Stimulated activated CD4-positive, alpha-beta T cell treated with anti-CD3 and anti-CD28 coated beads, TNF-alpha, amount 100 ng/mL, for 4 hours (primary cell): ENCODE data around the gene LRRTM3.

ENCODE experiments used
- DNase-seq, 3 experiments: peaks; one replicate each; pipeline ENCODE4 v3.0.0-alpha.2; 2020; ENCODE audit warnings: low read depth in 3 of 3

Gene LRRTM3

DNA sequence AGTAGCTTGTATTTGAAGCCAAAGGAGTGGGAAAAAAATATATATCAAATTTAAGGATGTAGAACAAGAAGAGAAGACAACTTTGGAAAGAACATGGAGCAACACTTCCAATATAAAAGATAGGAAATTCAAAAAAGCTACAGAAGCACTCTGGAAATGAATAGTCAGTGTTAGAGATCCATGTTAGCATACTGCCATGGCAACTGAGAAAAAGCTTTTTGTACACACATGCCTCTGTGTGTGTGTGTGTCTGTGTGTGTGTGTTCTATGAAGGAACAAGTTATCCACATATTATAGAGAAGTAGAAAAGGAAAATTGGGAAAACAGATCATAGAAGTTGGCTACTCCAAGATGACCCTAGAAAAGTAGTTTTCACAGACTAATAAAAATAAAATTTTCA, 96.3 kb downstream of the LRRTM3 start:
- DNase-seq = no peak

DNA sequence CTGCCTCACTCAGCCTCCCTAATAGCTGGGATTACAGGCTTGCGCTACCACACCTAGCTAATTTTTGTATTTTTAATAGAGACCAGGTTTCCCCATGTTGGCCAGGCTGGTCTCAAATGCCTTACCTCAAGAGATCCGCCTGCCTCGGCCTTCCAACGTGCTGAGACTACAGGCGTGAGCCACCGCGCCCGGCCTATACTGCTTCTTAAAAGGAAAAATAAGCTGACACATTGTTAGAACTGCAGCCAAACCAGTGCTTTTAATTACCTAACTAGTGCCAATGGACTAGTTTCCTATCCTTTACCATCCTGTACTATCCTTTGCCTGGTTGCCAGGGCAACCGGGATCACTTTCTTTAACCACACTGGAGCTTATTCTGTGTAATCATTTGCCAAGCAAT, 108.0 kb downstream of the LRRTM3 start:
- DNase-seq = no peak

DNA sequence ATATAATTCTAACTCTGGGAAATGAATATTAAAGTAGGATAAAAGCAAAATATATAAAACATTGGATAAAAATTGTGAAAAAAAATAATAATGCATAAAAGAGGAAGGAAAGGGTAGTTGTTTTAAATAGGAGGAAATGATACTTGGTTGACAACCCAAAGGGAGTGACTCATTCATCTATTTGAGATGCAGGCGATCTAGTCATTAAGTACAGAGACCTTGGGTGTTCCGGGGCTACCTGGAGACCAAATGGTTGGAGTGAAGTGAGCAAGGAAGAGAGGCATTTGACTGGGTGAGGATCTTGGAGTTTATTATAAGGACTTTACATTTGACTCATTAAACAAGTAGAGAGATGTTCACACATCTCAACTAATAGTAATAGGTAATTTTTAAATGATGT, 111.0 kb downstream of the LRRTM3 start:
- DNase-seq = no peak

DNA sequence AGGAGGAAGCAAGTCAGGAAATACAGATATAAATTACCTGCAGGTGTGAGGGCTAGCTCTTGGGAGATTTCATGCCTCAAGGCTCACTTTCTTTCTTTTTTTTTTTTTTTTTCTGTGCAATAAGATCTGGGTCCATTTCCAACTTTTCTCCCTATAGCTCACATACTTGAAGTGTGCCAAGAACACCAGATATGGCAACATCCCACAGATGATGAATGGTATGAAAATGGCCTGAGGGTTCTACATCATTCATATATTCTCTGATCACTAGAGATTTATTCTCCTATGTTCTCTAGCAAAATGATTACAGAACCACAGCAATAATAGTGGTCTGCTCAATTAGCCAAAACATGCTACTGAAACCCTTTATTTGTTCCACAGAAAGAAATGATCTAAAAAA, 117.2 kb downstream of the LRRTM3 start:
- DNase-seq = no peak

DNA sequence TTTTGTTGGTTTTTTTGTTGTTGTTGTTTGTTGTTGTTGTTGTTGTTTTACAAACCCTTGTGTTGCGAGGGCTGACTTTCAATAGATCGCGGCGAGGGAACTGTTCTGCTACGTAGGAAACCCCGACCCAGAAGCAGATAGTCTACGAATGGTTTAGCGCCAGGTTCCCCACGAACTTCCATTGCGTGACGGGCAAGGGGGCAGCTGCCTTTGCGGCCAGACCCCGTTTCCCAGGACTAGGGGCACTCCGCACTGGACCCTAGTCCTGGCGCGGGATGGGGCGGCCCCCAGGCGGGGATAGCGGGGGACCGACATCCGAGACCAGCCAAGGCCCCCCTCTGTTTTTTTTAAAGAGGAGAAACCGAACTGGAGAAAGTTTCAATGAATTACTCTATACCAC, 119.6 kb downstream of the LRRTM3 start:
- DNase-seq = no peak

DNA sequence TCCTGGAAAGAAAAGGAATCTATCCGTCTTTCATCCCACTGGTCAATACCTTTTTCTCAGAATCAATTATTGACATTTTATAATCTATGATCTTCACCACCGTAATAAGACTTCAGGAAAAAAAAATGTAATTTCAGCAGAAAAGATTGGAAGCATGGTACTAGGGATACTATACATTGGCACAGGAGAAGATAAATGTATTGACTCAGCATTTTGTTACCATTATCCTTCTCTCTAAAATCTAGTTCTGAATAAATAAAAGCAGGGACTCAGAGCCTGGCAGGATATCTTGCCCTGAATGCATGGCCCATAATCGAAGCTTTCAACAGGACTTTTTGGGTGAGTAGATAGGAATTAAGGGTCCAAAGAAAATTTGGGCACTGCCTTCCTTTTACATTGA, 120.7 kb downstream of the LRRTM3 start:
- no peak for DNase-seq

DNA sequence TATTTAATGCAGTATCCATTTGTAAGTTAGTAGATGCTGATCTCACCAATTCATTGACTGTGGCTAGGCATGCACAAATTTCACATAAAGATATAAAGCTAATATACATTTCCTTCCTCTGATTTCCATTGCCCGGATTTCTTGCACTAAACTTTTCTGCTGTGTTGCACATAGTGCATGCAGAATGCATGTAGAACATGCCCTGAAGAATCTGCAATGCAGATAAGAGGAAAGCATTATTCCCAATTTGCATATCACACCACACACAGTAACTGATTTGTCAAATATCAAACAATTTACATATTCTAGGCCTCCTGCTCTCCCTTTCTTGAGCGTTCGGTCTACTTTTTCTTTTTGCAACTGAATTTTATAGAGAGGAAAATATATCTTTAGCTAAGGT, 124.2 kb downstream of the LRRTM3 start:
- no peak for DNase-seq

DNA sequence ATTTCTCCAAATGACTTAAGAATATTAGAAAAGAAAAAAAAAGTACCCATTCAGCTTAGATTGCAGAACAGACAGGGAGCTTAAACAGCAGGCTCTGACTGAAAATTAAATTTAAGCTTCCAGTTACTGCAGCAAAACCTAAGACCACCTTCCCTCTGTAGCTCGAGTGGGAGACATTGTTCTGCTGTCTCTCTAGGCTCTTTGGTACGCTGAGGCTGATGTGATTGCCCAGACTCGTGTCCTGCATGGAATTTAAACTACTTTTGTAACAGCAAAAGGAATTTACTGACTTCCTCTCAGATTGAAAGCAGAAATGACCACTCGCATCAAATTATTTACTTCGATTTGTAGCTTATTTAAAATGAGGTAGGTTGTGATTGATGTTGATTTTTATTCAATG, 124.6 kb downstream of the LRRTM3 start:
- DNase-seq = no peak

DNA sequence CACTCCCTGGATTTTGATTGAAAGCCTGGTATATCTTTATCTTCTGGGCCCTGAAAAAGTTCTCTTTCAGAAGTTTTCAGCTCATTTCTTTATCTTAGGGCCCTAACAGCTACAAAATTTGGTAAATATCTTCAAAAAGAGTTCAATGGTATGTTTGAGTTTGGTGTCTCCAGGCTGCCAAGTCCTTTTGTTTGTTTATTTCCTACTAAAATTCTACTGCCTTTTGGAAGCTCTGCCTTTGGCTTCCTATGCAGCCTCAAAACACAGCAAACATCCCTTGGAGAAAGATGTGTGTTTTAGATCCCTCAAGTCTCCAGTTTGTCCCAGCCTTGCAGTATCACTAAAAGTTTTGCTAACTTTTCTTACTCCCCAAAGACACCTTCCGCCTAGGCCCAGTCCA, 146.8 kb downstream of the LRRTM3 start:
- DNase-seq = no peak

DNA sequence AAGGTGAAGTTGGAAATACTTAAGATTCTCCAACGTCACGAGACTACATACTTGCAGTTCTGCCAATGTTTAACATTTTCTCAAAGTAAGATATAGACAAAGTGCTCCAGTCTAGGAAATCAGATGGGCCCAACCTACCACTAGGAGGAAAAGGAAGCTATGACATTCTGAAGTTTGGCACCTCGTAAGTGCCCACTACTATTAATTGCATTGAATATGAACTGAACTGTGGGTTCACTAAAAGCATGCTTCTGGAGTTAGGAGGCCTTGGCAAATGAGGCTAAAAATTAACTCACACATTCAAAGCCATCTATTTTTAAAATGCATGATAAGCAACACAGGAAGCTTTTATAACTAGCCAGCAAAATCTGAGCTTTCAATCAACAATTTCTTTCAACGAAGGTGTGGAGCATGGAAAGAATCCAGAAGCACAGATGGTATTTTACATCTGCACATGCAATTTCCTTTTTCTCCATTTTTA, 149.7 kb downstream of the LRRTM3 start:
- no peak for DNase-seq

DNA sequence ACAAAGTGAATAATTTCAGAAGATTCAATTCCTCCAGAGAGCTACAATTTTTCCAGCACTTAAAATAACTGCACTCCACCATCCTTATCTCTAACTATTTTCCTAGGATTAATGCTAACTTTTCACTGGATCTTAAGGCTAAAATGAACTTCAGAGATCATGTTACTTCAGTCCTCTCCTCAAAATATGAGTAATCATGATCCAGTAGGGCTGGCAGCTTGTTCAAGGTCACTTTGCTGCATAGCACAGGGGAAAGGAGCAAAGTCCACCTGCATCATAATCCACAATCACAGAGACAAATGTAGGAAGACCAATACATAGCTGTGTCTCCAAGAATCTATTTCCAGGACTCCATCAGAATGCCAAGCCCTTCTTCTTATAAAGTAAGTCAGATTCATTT, 150.3 kb downstream of the LRRTM3 start:
- DNase-seq = no peak

DNA sequence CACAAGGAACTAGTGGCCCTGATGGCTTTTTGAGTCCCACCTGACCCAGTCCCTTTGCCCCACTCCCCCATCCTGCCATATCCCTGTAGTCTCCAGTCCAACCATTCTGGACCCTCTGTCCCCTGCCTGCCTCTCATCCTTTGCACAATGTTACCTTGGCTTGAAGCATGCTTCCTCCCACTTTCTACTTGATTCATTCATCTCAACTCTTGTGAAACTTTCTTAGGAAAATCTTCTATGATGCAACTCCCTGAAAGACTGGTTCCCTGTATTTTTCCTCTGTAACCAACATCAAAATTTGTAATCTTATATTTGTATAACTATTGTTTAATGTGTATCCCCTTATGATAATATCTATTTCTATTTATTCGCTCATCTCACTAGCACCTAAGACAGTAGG, 151.5 kb downstream of the LRRTM3 start:
- DNase-seq = no peak

DNA sequence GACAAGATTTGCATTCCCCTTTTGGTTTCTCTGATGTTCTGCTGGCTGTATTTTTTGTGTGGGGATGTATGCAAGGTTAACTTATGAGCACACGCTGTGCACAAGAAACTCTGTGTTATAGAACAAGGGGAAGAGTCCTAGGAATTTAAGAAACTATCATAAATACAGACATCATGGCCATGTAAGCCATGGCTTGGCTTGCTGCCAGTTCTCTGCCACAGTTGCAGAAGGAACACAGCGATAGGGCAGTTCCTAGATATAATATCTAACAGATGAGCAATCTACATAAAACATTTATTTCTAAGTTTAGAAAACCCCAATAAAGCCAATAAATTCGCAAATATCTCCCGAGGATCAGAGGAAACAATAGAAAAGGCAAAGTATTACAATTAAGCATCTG, 153.3 kb downstream of the LRRTM3 start:
- DNase-seq = no peak

DNA sequence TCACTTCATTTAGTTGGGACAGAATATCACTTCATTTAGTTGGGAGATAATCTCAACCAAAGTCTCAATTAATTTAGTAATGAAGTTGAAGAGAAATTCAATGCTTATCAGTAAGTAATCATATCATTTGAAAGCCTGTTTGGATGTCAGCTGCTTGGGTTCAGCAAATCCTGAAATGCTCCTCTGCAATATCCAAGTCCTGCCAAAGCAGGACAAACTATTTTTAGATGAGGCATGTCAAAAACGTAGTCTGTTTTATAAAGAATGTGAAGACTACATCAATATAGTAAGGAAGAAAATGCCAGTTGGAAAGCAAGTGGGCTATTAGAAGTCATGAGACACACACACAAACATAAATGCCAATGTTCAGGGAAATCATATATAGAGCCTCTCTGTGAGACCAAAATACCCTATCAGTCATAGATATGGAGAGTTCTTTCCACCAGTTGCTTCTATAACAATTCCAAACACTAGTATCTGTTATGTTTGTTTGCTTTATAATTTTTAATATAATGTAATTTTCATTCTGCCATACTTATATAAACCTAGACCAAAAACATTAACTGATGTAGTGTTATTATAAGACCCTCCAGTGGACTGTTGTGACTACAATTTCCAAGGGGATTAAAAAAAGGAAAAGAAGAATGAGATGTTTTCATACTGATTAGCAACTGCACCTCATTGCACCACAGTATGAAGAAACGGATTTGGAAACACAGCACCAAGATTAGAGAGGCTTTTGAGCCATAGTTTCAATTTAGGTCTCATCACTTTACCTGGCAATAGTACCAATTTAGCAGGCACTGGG, 160.7 kb downstream of the LRRTM3 start:
- DNase-seq = no peak

DNA sequence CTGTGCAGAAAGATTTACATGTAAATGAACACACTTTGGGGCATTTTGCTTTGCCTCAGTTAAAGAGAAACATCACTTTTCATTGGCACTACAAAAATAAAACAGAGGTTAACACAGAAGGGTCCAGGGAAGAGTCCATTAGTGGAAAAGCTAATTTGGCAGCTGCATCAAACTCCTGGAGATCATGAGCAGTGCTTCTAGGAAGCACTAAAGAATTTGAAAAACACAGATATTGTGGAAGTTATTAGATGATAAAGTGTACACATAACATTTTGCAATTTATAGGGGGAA, 161.2 kb downstream of the LRRTM3 start:
- DNase-seq = no peak

DNA sequence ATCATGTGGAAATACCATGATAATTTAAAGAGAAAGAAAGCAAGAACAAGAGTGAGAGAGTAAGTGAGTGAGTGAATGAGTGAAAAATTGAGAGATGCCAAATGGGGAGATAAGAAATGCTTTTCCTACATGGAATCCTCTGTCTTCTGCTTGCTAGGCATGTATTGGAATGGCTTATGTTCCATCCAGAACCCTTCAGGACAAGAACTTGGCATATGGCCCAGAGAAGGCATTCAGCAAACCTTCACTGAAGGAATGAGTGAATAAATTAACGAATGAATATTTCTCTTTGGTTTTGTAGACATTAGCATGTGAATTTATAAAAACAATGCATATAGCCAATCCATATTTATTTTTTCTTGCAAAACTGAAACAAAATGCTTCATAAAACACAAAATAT, 162.2 kb downstream of the LRRTM3 start:
- DNase-seq = no peak

DNA sequence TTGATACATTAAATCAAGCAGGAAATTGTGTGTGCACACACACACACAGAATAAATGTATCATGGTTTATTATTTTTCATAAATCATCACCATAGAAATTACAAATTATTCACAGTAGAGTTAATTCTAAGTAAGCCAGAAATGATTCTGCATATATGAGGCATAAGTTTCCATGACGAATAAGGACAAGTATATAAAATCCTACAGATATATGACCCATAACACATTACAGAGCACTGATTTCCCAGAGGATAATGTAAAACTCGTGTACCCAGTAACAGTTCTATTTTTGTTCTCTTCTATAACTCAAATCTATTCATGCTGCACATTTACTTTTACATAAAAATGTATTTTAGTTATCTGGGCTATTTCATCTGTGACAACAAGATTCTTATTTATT, 169.7 kb downstream of the LRRTM3 start:
- DNase-seq = no peak

DNA sequence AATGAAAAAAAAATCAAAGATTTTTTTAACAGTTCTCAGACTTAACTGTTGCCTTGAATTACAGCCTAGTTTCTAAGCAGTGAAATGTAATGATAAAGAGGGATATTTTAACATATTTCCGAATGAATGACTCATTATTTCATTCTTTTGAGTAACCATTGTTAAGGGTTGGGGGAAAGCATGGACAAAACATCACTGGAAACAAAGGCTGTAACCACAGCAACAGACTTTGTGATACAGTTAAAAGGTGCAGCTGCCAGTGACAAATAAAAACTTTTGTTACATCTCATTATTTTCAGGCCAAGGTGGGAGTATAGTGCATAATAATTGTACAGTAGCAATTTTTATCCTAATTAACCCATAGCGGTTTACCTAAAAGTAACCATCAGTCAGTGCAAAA, 172.6 kb downstream of the LRRTM3 start:
- DNase-seq = no peak

DNA sequence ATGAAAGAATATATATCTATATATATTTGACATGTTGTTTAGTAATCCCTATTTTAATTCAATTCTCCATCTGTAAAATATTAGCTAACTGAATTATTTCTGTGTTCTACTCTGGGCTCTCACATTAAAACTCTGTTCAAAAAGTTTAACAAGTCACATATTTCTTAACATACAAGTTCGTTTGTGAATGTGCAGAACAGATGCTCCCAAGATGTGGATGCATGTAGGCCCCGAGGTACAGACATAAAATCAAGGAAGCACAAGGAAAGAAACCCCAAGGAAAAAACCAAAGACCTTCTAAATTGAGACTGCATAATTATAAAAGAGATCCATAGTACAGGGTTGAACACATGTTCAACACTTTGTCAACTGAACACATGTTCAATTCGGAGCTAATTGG, 175.1 kb downstream of the LRRTM3 start:
- DNase-seq = no peak

DNA sequence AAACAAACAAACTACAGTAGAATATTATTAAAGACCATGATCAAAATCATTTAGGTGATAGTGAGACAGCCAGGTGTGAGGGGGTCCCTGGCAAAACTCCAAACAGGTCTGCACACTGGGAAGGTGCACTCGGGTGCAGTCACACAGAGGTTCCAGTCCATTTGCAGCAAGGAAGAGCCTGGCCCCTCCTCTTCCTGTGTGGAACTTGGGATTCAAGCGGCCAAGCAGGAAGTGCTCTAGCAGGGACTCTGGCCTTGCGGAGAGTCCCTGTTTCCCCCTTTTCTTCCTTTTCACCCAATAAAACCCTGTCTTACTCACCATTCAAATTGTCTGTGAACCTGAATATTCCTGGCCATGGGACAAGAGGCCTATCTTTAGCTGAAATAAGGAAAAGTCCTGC, 181.8 kb downstream of the LRRTM3 start:
- DNase-seq = no peak

DNA sequence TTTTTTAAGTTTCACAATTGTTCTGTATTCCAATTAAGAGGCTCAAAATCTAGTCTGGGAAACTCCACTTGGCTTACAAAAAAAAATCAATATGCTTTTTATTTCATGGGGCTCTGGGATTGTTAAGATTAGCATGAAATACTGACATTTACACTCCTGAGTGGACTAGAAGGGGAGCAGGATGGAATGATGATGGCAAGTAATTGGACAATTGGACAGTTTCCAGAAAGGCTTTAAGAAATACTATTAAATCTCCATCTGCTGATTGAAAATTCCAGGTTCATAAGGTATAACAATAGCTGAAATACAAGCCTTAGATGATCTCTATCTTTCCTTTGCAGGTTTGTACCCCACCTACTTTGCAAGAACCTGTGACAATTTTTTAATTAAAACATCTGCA, 184.4 kb downstream of the LRRTM3 start:
- no peak for DNase-seq

DNA sequence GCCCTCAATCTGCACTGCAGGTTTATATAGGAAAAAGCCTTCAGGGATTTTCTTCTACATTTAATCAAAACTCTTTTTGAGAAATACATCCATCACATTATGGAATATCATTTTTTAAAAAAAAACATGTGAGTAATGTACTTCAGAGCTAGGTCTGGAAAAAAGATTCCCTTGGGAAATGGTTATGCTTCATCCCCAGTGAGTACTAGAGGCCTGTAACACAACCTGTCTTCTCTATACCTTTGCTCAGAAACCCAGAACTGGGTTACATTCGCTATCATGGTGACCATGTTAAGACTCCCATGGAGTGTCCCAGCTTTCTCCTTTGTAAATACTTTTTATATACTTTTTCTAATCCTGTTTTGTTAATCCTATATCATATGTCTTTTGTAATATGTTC, 186.9 kb downstream of the LRRTM3 start:
- no peak for DNase-seq

DNA sequence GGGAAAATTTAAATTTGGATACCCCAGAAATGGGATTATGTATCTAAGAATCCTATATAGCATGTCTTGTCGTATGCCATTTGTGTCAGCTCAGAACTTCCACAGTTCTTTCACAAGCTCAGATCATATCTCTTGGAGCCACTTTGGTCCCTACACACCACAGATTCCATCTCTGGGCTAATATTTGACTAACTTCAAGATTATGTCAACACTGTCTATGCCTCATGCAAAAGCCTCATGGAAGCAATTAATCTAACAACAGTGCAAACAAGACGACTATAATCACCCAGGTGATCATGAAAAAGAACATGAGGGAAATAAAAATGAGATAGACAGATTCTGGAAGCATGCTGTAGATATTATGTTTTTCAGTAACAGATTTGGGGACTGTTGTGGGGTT, 189.1 kb downstream of the LRRTM3 start:
- no peak for DNase-seq

DNA sequence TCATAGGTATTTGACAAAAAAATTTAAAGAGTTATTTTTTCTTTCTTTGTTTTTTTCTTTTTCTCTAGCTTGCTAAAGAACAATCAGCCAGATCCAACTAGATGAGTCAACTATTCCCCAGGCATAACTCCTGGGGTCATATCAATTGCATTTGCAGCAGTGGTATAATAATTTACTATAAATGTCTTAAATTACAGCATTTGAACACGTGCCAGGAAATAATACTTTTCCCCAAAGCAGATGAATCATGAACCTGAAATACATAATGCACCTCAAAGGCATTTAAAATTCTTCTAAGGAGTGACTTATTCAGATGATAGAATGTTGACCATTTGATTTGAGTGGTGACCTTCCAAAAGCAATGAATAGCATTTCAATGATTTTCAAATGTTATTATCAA, 190.1 kb downstream of the LRRTM3 start:
- no peak for DNase-seq
